Ovary (tissue), 9 donors: ENCODE results near the gene ITGA3. TPM values are rescaled to one million over a fixed set of nuclear protein-coding genes. Genes with fewer than 3 reads are reported as not detected.
A peak's percentile ranks its signal among the peaks of the same experiment; 100 is the strongest.

Source experiments
- DNase-seq, 5 donors: peaks; one replicate each; pipeline ENCODE4 v3.0.0-alpha.2; 2019 to 2020
- H3K27ac ChIP-seq, 2 donors: fragments of 200-600 bp; one replicate each; pipeline versions ENCODE4 v1.5.1 to v1.8.0; 2019 to 2022
- H3K27me3 ChIP-seq: fragments of 200-600 bp; one replicate; pipeline ENCODE4 v1.8.0; 2022
- H3K36me3 ChIP-seq: fragments of 200-600 bp; sonication (generic); one replicate; pipeline ENCODE4 v1.5.1; 2019
- H3K4me1 ChIP-seq: one replicate; pipeline ENCODE4 v1.8.1; 2013; ENCODE audit warnings: mild to moderate bottlenecking, moderate library complexity; ENCODE audit not compliant: insufficient read depth
- H3K4me3 ChIP-seq: fragments of 200-600 bp; sonication (generic); one replicate; pipeline ENCODE4 v1.5.1; 2017
- H3K9me3 ChIP-seq, 2 donors: fragments of 200-600 bp in 1 of 2; sonication (generic) in 1 of 2; one replicate each; pipeline versions ENCODE4 v1.5.1 to v1.8.1; 2013 to 2019; ENCODE audit warnings: mild to moderate bottlenecking in 1 of 2, moderate library complexity in 1 of 2
- CTCF ChIP-seq, 3 donors: fragments of 450-650 bp in 2 of 3; fragments of 200-600 bp in 1 of 3; IDR thresholded peaks; one replicate each; pipeline versions ENCODE4 v1.5.1 to v1.8.0; 2016 to 2022; ENCODE audit warnings: antibody characterized with exemption in 3 of 3, mild to moderate bottlenecking in 1 of 3
- EP300 ChIP-seq: sonication (generic); formaldehyde crosslinking; IDR thresholded peaks from one replicate; pipeline ENCODE4 v1.6.1; 2017; ENCODE audit warnings: antibody characterized with exemption
- POLR2A ChIP-seq: fragments of 450-650 bp; IDR thresholded peaks from one replicate; pipeline ENCODE4 v1.6.1; 2017; ENCODE audit warnings: antibody characterized with exemption, mild to moderate bottlenecking, moderate library complexity
- WGBS, 3 donors: extraction: QIAGEN DNeasy Blood & Tissue Kit in 1 of 3; methylation state at CpG; one replicate each; pipeline versions ENCODE4 v1.1.5 to v1.1.7; 2013 to 2017; 5-methylcytosine and 5-hydroxymethylcytosine counted together
- intact Hi-C, 4 donors: fragments of 100-400 bp; cut with DNase I; formaldehyde crosslinking; loops; one replicate each; pipeline versions ENCODE4 v1.11.0 to v1.15.1; 2022 to 2023
- polyA plus RNA-seq, 2 donors: library from polyadenylated mRNA; stranded (reverse); fragments of 200-250 nt in 1 of 2; fragments of 350-450 nt in 1 of 2; fragmentation: Illumina TruSeq in 1 of 2; extraction: RNeasy Lipid Tissue Mini Kit (QIAGEN cat#74804) in 1 of 2; gene quantifications; one replicate each; pipeline ENCODE4 v1.2.3, GENCODE V29; 2013 to 2014
- total RNA-seq, 7 donors: library from RNA; depleted of rRNA in 2 of 7; stranded (reverse); fragments of >200 nt in 2 of 7; fragmentation: NEBNext Ultra II Directional in 3 of 7; extraction: Animal tissue kit (Norgen Biotek cat#: 25700) in 3 of 7; gene quantifications; one replicate each; pipeline versions ENCODE4 v1.1.0 to v1.2.4, GENCODE V29; 2016 to 2023
- donor health status: DM: no; HTN: no; CAD: no; lungs with moderate emphysema.
- donor health status: DM: no; HTN: no; CAD: no.
- donor health status: Bipolar disorder and iron deficiency.
- donor health status: DM: yes; HTN: yes; CAD: no.
- donor health status: DM: no; HTN: no; CAD: no.
- donor health status: DM: yes; HTN: yes; CAD: no.

ITGA3 gene
- total and polyA plus RNA-seq, 9 donors: 23.6 to 132 (median 34.2) TPM

- Histone ChIP-seq H3K27me3 (no peaks in the 10 kb centered on the region), H3K4me3 (no peak overlapping the region), H3K4me1 (peaks cover 14% of the 10 kb centered on the region), H3K27ac (peak overlapping the region in 1 of 2 donors; percentile 80), H3K36me3 (no peaks in the 10 kb centered on the region), H3K9me3 (no peaks in the 10 kb centered on the region)
- WGBS, 3 donors: 71 to 80% (median 77%) methylated on average over 2 of the region's 2 CpGs
- no peak for DNase-seq
- intact Hi-C loops: no loop called here
- TF ChIP-seq POLR2A (no peak), EP300 (no peak), CTCF (IDR thresholded peaks at IDR 0.05) (no peak)
Observed at GRCh38 chr17:50103252-50103651, 47.3 kb downstream of the ITGA3 start.

- no peak overlapping the region for H3K4me3 ChIP-seq
- H3K4me1 ChIP-seq: peaks cover 14% of the 10 kb centered on the region
- WGBS, 3 donors: 89 to 97% (median 90%) methylated on average over 5 of the region's 5 CpGs
- no peaks in the 10 kb centered on the region for H3K9me3 ChIP-seq
- TF ChIP-seq POLR2A (no peak), CTCF (IDR thresholded peaks at IDR 0.05) (no peak), EP300 (no peak)
- peak overlapping the region in 1 of 2 donors; percentile 80 for H3K27ac ChIP-seq
- H3K27me3 ChIP-seq: no peaks in the 10 kb centered on the region
- H3K36me3 ChIP-seq: no peaks in the 10 kb centered on the region
- intact Hi-C loops: no loop called here
- DNase-seq: no peak
Observed at GRCh38 chr17:50103941-50104340, 48.0 kb downstream of the ITGA3 start.

- no peak for DNase-seq
- 88 to 90% (median 89%) methylated on average over 21 of the region's 21 CpGs for WGBS, 3 donors
- intact Hi-C loops: no loop called here
- no peak overlapping the region for H3K27ac ChIP-seq
- TF ChIP-seq CTCF (IDR thresholded peaks at IDR 0.05): no peak
- no peak for TF ChIP-seq EP300
- no peak for TF ChIP-seq POLR2A
- H3K4me1 ChIP-seq: peaks cover 14% of the 10 kb centered on the region
- H3K27me3 ChIP-seq: no peaks in the 10 kb centered on the region
- H3K9me3 ChIP-seq: no peaks in the 10 kb centered on the region
- no peaks in the 10 kb centered on the region for H3K36me3 ChIP-seq
- no peak overlapping the region for H3K4me3 ChIP-seq
Observed at GRCh38 chr17:50105811-50106210, 49.9 kb downstream of the ITGA3 start.

GRCh38 chr17:50106393-50107131, 50.7 kb downstream of the ITGA3 start:
- H3K4me3 ChIP-seq: no peak overlapping the region
- H3K9me3 ChIP-seq: no peaks in the 10 kb centered on the region
- H3K27me3 ChIP-seq: no peaks in the 10 kb centered on the region
- DNase-seq: no peak
- no peak for TF ChIP-seq EP300
- TF ChIP-seq CTCF (IDR thresholded peaks at IDR 0.05): no peak
- TF ChIP-seq POLR2A: no peak
- 57 to 64% (median 59%) methylated on average over 13 of the region's 13 CpGs for WGBS, 3 donors
- H3K27ac ChIP-seq: no peak overlapping the region
- peaks cover 14% of the 10 kb centered on the region for H3K4me1 ChIP-seq
- intact Hi-C loops: no loop called here
- no peaks in the 10 kb centered on the region for H3K36me3 ChIP-seq
